WTC11 (cell line): Measurements from ENCODE around the gene KLK14.

Experiments used
- NR3C1 ChIP-seq: sonication (generic); formaldehyde crosslinking; conservative IDR thresholded peaks from 2 replicates; pipeline ENCODE4 v1.8.1; 2023; ENCODE audit warnings: low read depth, mild to moderate bottlenecking, missing genetic modification reagents
- TCF7 ChIP-seq: sonication (generic); formaldehyde crosslinking; IDR thresholded peaks from 2 replicates; pipeline ENCODE4 v1.8.0; 2022; ENCODE audit warnings: mild to moderate bottlenecking, low read depth, missing genetic modification reagents, moderate library complexity
- ZNF416 ChIP-seq: fragments of 250-450 bp; sonication (Bioruptor Pico); IDR thresholded peaks from 2 replicates; pipeline ENCODE4 v1.9.0; 2021; ENCODE audit warnings: mild to moderate bottlenecking, inconsistent platforms
- TF ChIP-seq, protein P1 (sequence below): fragments of 200-600 bp; IDR thresholded peaks from 2 replicates; pipeline ENCODE4 v1.8.0; 2022; ENCODE audit warnings: antibody characterized with exemption

- TF ChIP-seq, protein P1, sequence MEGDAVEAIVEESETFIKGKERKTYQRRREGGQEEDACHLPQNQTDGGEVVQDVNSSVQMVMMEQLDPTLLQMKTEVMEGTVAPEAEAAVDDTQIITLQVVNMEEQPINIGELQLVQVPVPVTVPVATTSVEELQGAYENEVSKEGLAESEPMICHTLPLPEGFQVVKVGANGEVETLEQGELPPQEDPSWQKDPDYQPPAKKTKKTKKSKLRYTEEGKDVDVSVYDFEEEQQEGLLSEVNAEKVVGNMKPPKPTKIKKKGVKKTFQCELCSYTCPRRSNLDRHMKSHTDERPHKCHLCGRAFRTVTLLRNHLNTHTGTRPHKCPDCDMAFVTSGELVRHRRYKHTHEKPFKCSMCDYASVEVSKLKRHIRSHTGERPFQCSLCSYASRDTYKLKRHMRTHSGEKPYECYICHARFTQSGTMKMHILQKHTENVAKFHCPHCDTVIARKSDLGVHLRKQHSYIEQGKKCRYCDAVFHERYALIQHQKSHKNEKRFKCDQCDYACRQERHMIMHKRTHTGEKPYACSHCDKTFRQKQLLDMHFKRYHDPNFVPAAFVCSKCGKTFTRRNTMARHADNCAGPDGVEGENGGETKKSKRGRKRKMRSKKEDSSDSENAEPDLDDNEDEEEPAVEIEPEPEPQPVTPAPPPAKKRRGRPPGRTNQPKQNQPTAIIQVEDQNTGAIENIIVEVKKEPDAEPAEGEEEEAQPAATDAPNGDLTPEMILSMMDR: no peak
- no peak for TF ChIP-seq NR3C1 (CRISPR knock-in tag)
- TF ChIP-seq ZNF416: no peak
- TF ChIP-seq TCF7: no peak
Measured at GRCh38 chr19:51060336-51060735, 22.4 kb downstream of the KLK14 start.
